Cardiac fibroblast (primary cell): ENCODE measurements around the gene ISM2.
A peak's percentile ranks its signal among the peaks of the same experiment; 100 is the strongest.

Source experiments
- DNase-seq, 2 donors: peaks; one replicate each; pipeline versions ENCODE4 v3.0.0 to v3.0.0-alpha.2; 2010; ENCODE audit warnings: low read depth in 2 of 2
- H3K4me3 ChIP-seq, 2 donors: replicated peaks in 1 of 2; 1 replicate in 1 of 2; 2 replicates in 1 of 2; pipeline ENCODE4 v1.5.1; 2011; ENCODE audit warnings: low read depth in 2 of 2, low read length in 2 of 2, mild to moderate bottlenecking in 2 of 2, moderate library complexity in 1 of 2
- CTCF ChIP-seq: IDR thresholded peaks from one replicate; pipeline ENCODE4 v1.5.1; 2011; ENCODE audit warnings: low read depth, mild to moderate bottlenecking, low read length, inconsistent platforms

Gene ISM2

DNA sequence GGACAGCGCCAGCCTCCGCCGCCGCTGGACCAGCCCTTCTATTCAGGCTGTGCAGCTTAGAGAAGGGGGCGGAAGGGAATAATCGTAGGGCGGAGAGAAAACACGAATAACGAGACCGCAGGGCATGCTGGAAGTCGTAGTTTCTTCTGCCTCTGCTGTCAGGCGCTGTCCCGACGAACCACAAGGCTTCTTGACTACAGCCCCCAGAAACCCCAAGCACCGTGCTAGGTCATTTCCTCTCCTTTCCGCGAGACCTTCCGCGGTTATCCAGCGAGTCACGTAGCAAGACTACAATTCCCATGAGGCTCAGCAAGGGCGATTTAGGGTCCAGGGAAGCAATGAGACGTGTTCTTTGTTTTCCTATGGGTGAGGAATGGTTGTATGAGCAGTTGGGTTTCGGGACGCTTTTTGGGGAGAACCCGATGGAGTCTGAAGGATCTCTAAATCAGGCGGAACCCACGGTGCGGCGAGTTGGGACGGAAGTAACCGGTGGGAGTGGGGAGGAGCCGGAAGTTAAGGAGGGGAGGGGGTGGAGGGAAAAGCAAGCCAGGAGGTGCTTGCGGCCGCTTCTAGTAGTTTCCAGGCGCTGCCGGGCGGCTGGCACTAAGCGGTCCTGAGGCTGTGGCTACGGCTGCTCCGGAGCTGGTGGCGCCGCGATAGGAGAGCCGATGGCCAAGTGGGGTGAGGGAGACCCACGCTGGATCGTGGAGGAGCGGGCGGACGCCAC, 40.9 kb downstream of the ISM2 start, which contains the start of the genes AHSA1 and VIPAS39:
AHSA1 (plus strand) TSS at position 572 of the 727 bp plus-strand sequence; CDS start at position 669, 97 bp downstream.
VIPAS39 (minus strand) TSS at position 80 of the 727 bp plus-strand sequence. CDS start 3,499 bp downstream, outside the sequence.
- TF ChIP-seq CTCF, result no peak
- H3K4me3 ChIP-seq, result peak within 1 kb of the TSS; percentile 90 to 97
- DNase-seq, result peak; percentile 99 to 100

GRCh38 chr14:77457115-77457521, 41.5 kb downstream of the ISM2 start:
- no peak for TF ChIP-seq CTCF
- no peak for DNase-seq
- peak overlapping the region; percentile 90 to 97 for H3K4me3 ChIP-seq

GRCh38 chr14:77455966-77456640, 42.5 kb downstream of the ISM2 start:
- DNase-seq, result no peak
- no peak for TF ChIP-seq CTCF
- peak overlapping the region; percentile 90 to 97 for H3K4me3 ChIP-seq

DNA sequence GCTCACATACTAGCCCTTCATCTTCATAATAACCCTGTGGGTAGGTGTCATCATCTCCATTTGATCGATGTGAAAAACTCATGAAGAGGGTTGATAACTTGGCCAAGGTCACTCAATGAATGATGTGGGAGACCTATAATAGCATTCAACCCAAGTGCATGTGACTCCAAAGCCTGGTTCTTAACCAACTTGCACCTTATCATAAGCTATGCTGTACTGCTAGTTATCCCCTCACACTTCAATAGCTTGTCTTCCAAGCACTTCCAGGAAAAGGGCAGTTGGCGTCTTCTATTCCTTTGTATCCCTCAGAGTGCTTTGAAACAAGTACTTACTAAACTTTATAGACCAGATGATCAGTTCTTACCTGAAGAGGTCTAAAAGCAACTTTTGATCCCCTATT, 56.4 kb downstream of the ISM2 start:
- TF ChIP-seq CTCF, result no peak
- DNase-seq, result no peak
- H3K4me3 ChIP-seq, result no peak overlapping the region

DNA sequence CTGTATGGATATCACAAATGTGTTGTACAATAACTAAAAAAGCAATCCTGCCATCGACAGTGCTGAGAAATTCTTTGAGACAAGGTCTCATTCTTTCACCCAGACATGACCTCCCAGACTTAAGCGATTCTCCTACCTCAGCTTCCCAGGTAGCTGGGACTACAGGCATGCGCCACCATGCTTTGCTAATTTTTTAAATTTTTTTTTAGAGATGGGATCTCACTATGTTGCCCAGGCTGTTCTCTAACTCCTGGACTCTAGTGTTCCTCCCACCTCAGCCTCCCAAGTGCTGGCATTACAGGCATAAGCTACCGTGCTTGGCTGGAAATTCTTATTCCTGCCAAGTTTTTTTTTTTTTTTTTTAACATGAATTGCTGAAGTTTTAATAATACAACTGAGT, 58.8 kb downstream of the ISM2 start:
- no peak for TF ChIP-seq CTCF

GRCh38 chr14:77438596-77438995, 60.0 kb downstream of the ISM2 start:
- H3K4me3 ChIP-seq, result no peak overlapping the region
- TF ChIP-seq CTCF, result no peak
- no peak for DNase-seq

More for the DNA sequence above, 58.8 kb downstream of the ISM2 start:
- DNase-seq, result no peak
- H3K4me3 ChIP-seq, result no peak overlapping the region
